ENCODE measurements around the gene TRIM24. TPM values are rescaled to one million over a fixed set of nuclear protein-coding genes. Genes with fewer than 3 reads are reported as not detected.

The TRIM24 gene
- total and polyA plus RNA-seq, 4 donors = 7.5 to 19.7 (median 11.2) TPM

DNA sequence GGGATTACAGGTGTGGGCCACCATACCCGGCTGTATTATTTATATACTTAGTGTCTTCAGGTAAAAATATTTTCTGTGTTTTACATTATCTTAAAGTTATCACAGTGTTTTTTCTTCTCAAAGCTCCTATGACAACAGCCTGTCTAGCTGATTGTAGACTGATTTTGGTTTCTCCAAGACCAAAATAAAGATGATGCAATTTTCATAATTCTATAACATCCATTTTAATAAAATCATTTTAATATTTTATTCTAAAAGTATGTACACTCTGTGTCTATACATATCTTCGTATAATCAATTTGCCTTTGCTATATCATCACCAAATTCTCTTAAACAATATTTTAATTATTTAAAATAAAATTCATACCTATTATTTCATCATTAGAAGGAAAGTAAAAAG, 108.6 kb downstream of the TRIM24 start:
- H3K9ac ChIP-seq (ENCODE audit: low read depth in 1 of 2, low read length in 2 of 2) = no peak overlapping the region
- no peaks in the 10 kb centered on the region for H3K27me3 ChIP-seq (ENCODE audit: control insufficient read depth in 4 of 4, insufficient read depth in 4 of 4, low read length in 3 of 4)
- DNase-seq (ENCODE audit: low spot score) = no peak
- no peak for TF ChIP-seq EGR1 (IDR thresholded peaks at IDR 0.05; ENCODE audit: low read depth in 2 of 2)
- H3K27ac ChIP-seq (ENCODE audit: low read depth in 1 of 2, low read length in 2 of 2) = no peak overlapping the region
- H3K36me3 ChIP-seq (ENCODE audit: control insufficient read depth in 4 of 4, insufficient read depth in 3 of 4, low read depth in 1 of 4, low read length in 3 of 4) = peaks cover 2 to 33% (median 29%) of the 10 kb centered on the region in 4 donors
- WGBS = 95% methylated on average over 2 of the region's 2 CpGs
- H3K4me1 ChIP-seq (ENCODE audit: control insufficient read depth in 4 of 4, insufficient read depth in 4 of 4, low read length in 3 of 4) = peaks cover 8 to 27% (median 12%) of the 10 kb centered on the region in 4 donors
- no peak overlapping the region for H3K4me3 ChIP-seq (ENCODE audit: low read depth in 1 of 3, low read length in 3 of 3)
- peaks cover 0 to 6% (median 2%) of the 10 kb centered on the region in 4 donors for H3K9me3 ChIP-seq (ENCODE audit: control insufficient read depth in 4 of 4, low read length in 3 of 4)

- Histone ChIP-seq H3K36me3 (ENCODE audit: control insufficient read depth in 4 of 4, insufficient read depth in 3 of 4, low read depth in 1 of 4, low read length in 3 of 4) (peaks cover 2 to 36% (median 32%) of the 10 kb centered on the region in 4 donors), H3K9me3 (ENCODE audit: control insufficient read depth in 4 of 4, low read length in 3 of 4) (peaks cover 0 to 6% (median 2%) of the 10 kb centered on the region in 4 donors)
- 98% methylated on average over 3 of the region's 3 CpGs for WGBS
These were observed 109.4 kb downstream of the TRIM24 start for GRCh38 chr7:138569418-138569817.

More at GRCh38 chr7:138569418-138569817, 109.4 kb downstream of the TRIM24 start:
- peaks cover 5 to 25% (median 10%) of the 10 kb centered on the region in 4 donors for H3K4me1 ChIP-seq (ENCODE audit: control insufficient read depth in 4 of 4, insufficient read depth in 4 of 4, low read length in 3 of 4)
- no peaks in the 10 kb centered on the region for H3K27me3 ChIP-seq (ENCODE audit: control insufficient read depth in 4 of 4, insufficient read depth in 4 of 4, low read length in 3 of 4)
- no peak overlapping the region for H3K27ac ChIP-seq (ENCODE audit: low read depth in 1 of 2, low read length in 2 of 2)
- H3K4me3 ChIP-seq (ENCODE audit: low read depth in 1 of 3, low read length in 3 of 3) = no peak overlapping the region
- H3K9ac ChIP-seq (ENCODE audit: low read depth in 1 of 2, low read length in 2 of 2) = no peak overlapping the region
- no peak for TF ChIP-seq HNF4A (conservative IDR thresholded peaks at IDR 0.05)
- TF ChIP-seq EGR1 (IDR thresholded peaks at IDR 0.05; ENCODE audit: low read depth in 2 of 2) = no peak
- TF ChIP-seq FOXA2 (IDR thresholded peaks at IDR 0.05) = no peak
- no peak for TF ChIP-seq HNF4G (IDR thresholded peaks at IDR 0.05)
- no peak for TF ChIP-seq ATF3 (IDR thresholded peaks at IDR 0.05)
- no peak for TF ChIP-seq RAD21 (IDR thresholded peaks at IDR 0.05)
- no peak for TF ChIP-seq JUND (IDR thresholded peaks at IDR 0.05)
- TF ChIP-seq, protein P1, sequence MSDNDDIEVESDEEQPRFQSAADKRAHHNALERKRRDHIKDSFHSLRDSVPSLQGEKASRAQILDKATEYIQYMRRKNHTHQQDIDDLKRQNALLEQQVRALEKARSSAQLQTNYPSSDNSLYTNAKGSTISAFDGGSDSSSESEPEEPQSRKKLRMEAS (IDR thresholded peaks at IDR 0.05) = no peak
- TF ChIP-seq ZBTB33 (IDR thresholded peaks at IDR 0.05) = no peak
- no peak for TF ChIP-seq GABPA (IDR thresholded peaks at IDR 0.05 in 1 of 2, conservative IDR thresholded peaks at IDR 0.05 in 1 of 2)
- TF ChIP-seq, protein P2, sequence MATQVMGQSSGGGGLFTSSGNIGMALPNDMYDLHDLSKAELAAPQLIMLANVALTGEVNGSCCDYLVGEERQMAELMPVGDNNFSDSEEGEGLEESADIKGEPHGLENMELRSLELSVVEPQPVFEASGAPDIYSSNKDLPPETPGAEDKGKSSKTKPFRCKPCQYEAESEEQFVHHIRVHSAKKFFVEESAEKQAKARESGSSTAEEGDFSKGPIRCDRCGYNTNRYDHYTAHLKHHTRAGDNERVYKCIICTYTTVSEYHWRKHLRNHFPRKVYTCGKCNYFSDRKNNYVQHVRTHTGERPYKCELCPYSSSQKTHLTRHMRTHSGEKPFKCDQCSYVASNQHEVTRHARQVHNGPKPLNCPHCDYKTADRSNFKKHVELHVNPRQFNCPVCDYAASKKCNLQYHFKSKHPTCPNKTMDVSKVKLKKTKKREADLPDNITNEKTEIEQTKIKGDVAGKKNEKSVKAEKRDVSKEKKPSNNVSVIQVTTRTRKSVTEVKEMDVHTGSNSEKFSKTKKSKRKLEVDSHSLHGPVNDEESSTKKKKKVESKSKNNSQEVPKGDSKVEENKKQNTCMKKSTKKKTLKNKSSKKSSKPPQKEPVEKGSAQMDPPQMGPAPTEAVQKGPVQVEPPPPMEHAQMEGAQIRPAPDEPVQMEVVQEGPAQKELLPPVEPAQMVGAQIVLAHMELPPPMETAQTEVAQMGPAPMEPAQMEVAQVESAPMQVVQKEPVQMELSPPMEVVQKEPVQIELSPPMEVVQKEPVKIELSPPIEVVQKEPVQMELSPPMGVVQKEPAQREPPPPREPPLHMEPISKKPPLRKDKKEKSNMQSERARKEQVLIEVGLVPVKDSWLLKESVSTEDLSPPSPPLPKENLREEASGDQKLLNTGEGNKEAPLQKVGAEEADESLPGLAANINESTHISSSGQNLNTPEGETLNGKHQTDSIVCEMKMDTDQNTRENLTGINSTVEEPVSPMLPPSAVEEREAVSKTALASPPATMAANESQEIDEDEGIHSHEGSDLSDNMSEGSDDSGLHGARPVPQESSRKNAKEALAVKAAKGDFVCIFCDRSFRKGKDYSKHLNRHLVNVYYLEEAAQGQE (IDR thresholded peaks at IDR 0.05) = no peak
- no peak for TF ChIP-seq FOXA1 (IDR thresholded peaks at IDR 0.05)
- no peak for TF ChIP-seq TAF1 (conservative IDR thresholded peaks at IDR 0.05)
- TF ChIP-seq RXRA (IDR thresholded peaks at IDR 0.05) = no peak
- no peak for TF ChIP-seq NR2F2 (IDR thresholded peaks at IDR 0.05)
- TF ChIP-seq, protein P3, sequence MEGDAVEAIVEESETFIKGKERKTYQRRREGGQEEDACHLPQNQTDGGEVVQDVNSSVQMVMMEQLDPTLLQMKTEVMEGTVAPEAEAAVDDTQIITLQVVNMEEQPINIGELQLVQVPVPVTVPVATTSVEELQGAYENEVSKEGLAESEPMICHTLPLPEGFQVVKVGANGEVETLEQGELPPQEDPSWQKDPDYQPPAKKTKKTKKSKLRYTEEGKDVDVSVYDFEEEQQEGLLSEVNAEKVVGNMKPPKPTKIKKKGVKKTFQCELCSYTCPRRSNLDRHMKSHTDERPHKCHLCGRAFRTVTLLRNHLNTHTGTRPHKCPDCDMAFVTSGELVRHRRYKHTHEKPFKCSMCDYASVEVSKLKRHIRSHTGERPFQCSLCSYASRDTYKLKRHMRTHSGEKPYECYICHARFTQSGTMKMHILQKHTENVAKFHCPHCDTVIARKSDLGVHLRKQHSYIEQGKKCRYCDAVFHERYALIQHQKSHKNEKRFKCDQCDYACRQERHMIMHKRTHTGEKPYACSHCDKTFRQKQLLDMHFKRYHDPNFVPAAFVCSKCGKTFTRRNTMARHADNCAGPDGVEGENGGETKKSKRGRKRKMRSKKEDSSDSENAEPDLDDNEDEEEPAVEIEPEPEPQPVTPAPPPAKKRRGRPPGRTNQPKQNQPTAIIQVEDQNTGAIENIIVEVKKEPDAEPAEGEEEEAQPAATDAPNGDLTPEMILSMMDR (IDR thresholded peaks at IDR 0.05; ENCODE audit: low read depth, low read length, missing input control) = no peak
- no peak for TF ChIP-seq SP1 (IDR thresholded peaks at IDR 0.05)
- TF ChIP-seq YY1 (IDR thresholded peaks at IDR 0.05) = no peak
- no peak for DNase-seq (ENCODE audit: low spot score)

All from liver (tissue), 9 donors.